ENCODE measurements around the gene IL34.

The IL34 gene

DNA sequence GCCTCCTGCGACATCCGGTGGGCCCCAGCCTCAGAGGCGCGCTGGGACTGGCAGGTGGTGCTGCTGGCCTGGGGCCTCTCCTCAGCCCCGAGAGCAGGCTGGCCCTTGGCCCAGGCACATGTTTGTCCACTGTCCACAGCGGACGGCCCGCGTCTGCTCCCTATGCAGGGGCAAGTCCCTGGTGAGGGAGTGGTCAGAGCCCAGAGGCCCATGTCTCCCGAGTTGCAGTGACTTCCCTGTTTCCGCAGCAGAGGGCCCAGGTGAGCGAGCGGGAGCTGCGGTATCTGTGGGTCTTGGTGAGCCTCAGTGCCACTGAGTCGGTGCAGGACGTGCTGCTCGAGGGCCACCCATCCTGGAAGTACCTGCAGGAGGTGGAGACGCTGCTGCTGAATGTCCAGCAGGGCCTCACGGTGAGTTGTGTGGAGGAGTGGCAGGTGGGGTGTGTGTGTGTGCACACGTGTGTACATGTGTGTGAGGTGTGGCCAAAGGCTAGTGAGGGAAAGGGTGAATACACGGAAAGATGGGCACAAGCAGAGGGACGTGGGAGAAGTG is 10.4 kb downstream of the IL34 start:
- TF ChIP-seq, protein P1, sequence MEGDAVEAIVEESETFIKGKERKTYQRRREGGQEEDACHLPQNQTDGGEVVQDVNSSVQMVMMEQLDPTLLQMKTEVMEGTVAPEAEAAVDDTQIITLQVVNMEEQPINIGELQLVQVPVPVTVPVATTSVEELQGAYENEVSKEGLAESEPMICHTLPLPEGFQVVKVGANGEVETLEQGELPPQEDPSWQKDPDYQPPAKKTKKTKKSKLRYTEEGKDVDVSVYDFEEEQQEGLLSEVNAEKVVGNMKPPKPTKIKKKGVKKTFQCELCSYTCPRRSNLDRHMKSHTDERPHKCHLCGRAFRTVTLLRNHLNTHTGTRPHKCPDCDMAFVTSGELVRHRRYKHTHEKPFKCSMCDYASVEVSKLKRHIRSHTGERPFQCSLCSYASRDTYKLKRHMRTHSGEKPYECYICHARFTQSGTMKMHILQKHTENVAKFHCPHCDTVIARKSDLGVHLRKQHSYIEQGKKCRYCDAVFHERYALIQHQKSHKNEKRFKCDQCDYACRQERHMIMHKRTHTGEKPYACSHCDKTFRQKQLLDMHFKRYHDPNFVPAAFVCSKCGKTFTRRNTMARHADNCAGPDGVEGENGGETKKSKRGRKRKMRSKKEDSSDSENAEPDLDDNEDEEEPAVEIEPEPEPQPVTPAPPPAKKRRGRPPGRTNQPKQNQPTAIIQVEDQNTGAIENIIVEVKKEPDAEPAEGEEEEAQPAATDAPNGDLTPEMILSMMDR (IDR thresholded peaks at IDR 0.05), result no peak
- Histone ChIP-seq H3K4me3 (ENCODE audit: low read depth in 1 of 2, low read length in 1 of 2) (no peak overlapping the region), H3K9me3 (no peaks in the 10 kb centered on the region), H3K27ac (no peak overlapping the region), H3K27me3 (no peaks in the 10 kb centered on the region), H3K4me1 (ENCODE audit: control insufficient read depth in 1 of 2, insufficient read depth in 1 of 2, low read depth in 1 of 2, low read length in 1 of 2) (peaks cover 0 to 4% of the 10 kb centered on the region in 2 experiments), H3K36me3 (no peaks in the 10 kb centered on the region)

DNA sequence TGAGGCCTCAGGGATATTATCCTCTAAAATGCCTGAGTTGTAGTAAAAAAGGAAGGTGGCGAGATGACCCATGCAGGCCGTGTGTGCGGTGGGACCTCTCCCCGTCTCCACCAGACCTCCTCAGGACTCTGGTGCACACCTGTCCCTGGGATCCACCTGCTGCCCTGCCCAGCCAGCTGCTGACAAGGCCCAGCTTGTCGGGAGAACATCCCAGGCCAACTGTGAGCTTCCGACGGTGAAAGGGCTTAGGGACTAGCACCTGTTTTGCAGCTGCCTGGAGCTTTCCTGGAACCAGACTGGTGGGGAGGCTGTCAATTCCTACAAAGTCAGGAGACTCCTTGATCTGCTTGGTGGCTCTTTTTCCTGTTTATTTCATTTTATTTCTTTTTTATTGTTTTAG is 11.6 kb downstream of the IL34 start:
- H3K36me3 ChIP-seq, result peaks cover under 1% of the 10 kb centered on the region
- TF ChIP-seq, protein P1 (IDR thresholded peaks at IDR 0.05), result no peak
- no peak overlapping the region for H3K27ac ChIP-seq
- H3K27me3 ChIP-seq, result no peaks in the 10 kb centered on the region
- no peaks in the 10 kb centered on the region for H3K9me3 ChIP-seq
- H3K4me1 ChIP-seq (ENCODE audit: control insufficient read depth in 1 of 2, insufficient read depth in 1 of 2, low read depth in 1 of 2, low read length in 1 of 2), result peaks cover 0 to 4% of the 10 kb centered on the region in 2 experiments
- H3K4me3 ChIP-seq (ENCODE audit: low read depth in 1 of 2, low read length in 1 of 2), result no peak overlapping the region

DNA sequence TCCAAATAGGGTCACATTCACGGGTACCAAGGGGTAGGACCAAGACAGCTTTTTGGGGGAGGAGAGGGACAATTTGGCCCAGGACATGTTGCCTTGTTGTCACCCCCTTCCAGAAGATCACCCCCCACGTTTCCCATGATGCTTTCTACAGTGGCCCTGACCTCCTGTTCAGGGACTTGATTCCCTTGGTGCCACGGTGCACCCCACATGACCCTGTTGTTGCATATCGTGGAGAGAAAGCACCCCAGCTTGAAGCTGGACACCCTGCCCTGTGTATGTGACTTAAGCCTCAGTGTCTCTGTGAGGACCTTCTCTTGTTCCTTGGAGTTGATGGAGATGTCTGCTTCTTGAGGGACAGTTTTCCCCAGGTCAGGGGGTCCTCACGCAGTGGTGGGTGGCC is 12.6 kb downstream of the IL34 start:
- Histone ChIP-seq H3K27me3 (no peaks in the 10 kb centered on the region), H3K27ac (no peak overlapping the region), H3K36me3 (peaks cover 10% of the 10 kb centered on the region), H3K4me3 (ENCODE audit: low read depth in 1 of 2, low read length in 1 of 2) (no peak overlapping the region), H3K9me3 (no peaks in the 10 kb centered on the region), H3K4me1 (ENCODE audit: control insufficient read depth in 1 of 2, insufficient read depth in 1 of 2, low read depth in 1 of 2, low read length in 1 of 2) (peaks cover 0 to 3% of the 10 kb centered on the region in 2 experiments)
- TF ChIP-seq, protein P1 (IDR thresholded peaks at IDR 0.05), result no peak

DNA sequence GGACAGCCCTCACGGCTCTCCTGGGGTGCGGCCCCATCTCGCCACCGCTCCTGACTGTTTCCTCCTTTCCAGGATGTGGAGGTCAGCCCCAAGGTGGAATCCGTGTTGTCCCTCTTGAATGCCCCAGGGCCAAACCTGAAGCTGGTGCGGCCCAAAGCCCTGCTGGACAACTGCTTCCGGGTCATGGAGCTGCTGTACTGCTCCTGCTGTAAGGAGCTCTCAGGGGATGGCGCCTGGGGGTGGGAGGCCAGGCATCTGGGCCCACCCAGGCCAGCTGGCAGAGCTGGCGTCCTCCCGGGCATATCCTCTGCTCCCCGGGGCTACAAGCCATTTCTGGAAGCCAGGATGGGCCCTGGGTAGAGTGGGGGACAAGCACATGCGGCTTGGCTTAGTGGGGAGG is 13.2 kb downstream of the IL34 start:
- no peaks in the 10 kb centered on the region for H3K4me1 ChIP-seq (ENCODE audit: control insufficient read depth in 1 of 2, insufficient read depth in 1 of 2, low read depth in 1 of 2, low read length in 1 of 2)
- H3K9me3 ChIP-seq, result no peaks in the 10 kb centered on the region
- peaks cover 16% of the 10 kb centered on the region for H3K36me3 ChIP-seq
- H3K27me3 ChIP-seq, result no peaks in the 10 kb centered on the region
- H3K4me3 ChIP-seq (ENCODE audit: low read depth in 1 of 2, low read length in 1 of 2), result no peak overlapping the region
- TF ChIP-seq, protein P1 (IDR thresholded peaks at IDR 0.05), result no peak
- no peak overlapping the region for H3K27ac ChIP-seq

DNA sequence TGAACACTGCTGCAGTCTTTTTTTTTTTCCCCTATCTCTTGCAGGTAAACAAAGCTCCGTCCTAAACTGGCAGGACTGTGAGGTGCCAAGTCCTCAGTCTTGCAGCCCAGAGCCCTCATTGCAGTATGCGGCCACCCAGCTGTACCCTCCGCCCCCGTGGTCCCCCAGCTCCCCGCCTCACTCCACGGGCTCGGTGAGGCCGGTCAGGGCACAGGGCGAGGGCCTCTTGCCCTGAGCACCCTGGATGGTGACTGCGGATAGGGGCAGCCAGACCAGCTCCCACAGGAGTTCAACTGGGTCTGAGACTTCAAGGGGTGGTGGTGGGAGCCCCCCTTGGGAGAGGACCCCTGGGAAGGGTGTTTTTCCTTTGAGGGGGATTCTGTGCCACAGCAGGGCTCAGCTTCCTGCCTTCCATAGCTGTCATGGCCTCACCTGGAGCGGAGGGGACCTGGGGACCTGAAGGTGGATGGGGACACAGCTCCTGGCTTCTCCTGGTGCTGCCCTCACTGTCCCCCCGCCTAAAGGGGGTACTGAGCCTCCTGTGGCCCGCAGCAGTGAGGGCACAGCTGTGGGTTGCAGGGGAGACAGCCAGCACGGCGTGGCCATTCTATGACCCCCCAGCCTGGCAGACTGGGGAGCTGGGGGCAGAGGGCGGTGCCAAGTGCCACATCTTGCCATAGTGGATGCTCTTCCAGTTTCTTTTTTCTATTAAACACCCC is 13.8 kb downstream of the IL34 start:
- no peak overlapping the region for H3K27ac ChIP-seq
- no peaks in the 10 kb centered on the region for H3K4me1 ChIP-seq (ENCODE audit: control insufficient read depth in 1 of 2, insufficient read depth in 1 of 2, low read depth in 1 of 2, low read length in 1 of 2)
- H3K9me3 ChIP-seq, result no peaks in the 10 kb centered on the region
- no peak overlapping the region for H3K4me3 ChIP-seq (ENCODE audit: low read depth in 1 of 2, low read length in 1 of 2)
- TF ChIP-seq, protein P1 (IDR thresholded peaks at IDR 0.05), result no peak
- peaks cover 17% of the 10 kb centered on the region for H3K36me3 ChIP-seq
- H3K27me3 ChIP-seq, result no peaks in the 10 kb centered on the region
